Keratinocyte (primary cell): ENCODE data around the gene NOX5.

Experiments used
- EZH2 ChIP-seq: IDR thresholded peaks from one replicate; pipeline ENCODE4 v1.6.1; 2012; ENCODE audit warnings: inconsistent platforms, mild to moderate bottlenecking, low read length, moderate library complexity
- TF ChIP-seq, protein P1 (sequence below), 3 experiments: IDR thresholded peaks in 1 of 3; conservative IDR thresholded peaks in 1 of 3; optimal IDR thresholded peaks in 1 of 3; 2 replicates in 2 of 3; 3 replicates in 1 of 3; pipeline versions ENCODE3 to v1.5.1; 2011; ENCODE audit warnings: low read length in 3 of 3, mild to moderate bottlenecking in 3 of 3, moderate library complexity in 2 of 3, control low read depth in 1 of 3, inconsistent platforms in 1 of 3; ENCODE audit not compliant: insufficient read depth in 2 of 3; ENCODE audit errors: extremely low read depth in 1 of 3

DNA sequence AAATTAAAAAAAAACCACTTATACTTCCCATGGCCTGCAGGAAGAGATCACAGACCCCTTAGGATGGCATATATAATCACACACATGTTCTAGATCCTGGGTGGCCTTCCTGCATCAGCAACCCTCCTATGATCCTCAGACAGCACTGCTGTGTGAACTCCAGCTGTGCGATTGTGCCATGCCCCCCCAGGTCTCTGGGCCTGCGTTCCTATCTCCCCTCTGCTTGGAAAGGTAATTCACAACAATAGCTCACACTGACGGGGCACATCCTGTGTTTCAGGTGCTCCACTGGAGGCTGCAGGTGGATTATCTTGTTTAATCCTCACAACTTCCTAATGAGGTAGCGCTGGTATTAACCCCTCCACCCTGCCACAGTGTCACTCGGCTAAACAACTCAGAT, 74.8 kb downstream of the NOX5 start:
- TF ChIP-seq, protein P1, sequence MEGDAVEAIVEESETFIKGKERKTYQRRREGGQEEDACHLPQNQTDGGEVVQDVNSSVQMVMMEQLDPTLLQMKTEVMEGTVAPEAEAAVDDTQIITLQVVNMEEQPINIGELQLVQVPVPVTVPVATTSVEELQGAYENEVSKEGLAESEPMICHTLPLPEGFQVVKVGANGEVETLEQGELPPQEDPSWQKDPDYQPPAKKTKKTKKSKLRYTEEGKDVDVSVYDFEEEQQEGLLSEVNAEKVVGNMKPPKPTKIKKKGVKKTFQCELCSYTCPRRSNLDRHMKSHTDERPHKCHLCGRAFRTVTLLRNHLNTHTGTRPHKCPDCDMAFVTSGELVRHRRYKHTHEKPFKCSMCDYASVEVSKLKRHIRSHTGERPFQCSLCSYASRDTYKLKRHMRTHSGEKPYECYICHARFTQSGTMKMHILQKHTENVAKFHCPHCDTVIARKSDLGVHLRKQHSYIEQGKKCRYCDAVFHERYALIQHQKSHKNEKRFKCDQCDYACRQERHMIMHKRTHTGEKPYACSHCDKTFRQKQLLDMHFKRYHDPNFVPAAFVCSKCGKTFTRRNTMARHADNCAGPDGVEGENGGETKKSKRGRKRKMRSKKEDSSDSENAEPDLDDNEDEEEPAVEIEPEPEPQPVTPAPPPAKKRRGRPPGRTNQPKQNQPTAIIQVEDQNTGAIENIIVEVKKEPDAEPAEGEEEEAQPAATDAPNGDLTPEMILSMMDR (optimal IDR thresholded peaks at IDR 0.05 in 1 of 3, IDR thresholded peaks at IDR 0.05 in 1 of 3, conservative IDR thresholded peaks at IDR 0.05 in 1 of 3; ENCODE audit: extremely low read depth in 1 of 3, insufficient read depth in 2 of 3, low read length in 3 of 3) = no peak
- no peak for TF ChIP-seq EZH2
